Endothelial cell of umbilical vein (primary cell): ENCODE measurements around the gene NPAS1. TPM values are rescaled to one million over a fixed set of nuclear protein-coding genes. Genes with fewer than 3 reads are reported as not detected.
A peak's percentile ranks its signal among the peaks of the same experiment; 100 is the strongest.

Experiments used
- BruUV-seq: library from RNA; stranded (reverse); fragments of 400-500 nt; replicated peaks from 2 replicates; lab custom pipeline; 2021; lab: Mats Ljungman, UMichigan
- CTCF ChIA-PET: fragments of 300-600, 350-600 bp; sonication (Branson Sonifier 250); formaldehyde crosslinking; loops from one replicate; lab custom pipeline; 2021; ENCODE audit warnings: antibody characterized with exemption, inconsistent platforms; lab: Charles Lee
- POLR2A ChIA-PET: fragments of 300-600, 350-600 bp; sonication (Branson Sonifier 250); formaldehyde crosslinking; loops from one replicate; lab custom pipeline; 2021; ENCODE audit warnings: antibody characterized with exemption, inconsistent platforms; lab: Charles Lee
- DNase-seq: peaks from one replicate; pipeline ENCODE4 v3.0.0-alpha.2; 2011; ENCODE audit warnings: low read depth, low spot score
- FAIRE-seq: peaks from 2 replicates; lab custom pipeline; 2011; peaks lifted over from hg19 to GRCh38; lab: Jason Lieb, UNC
- H2AFZ ChIP-seq: 2 replicates; pipeline ENCODE4 v1.6.0; 2012; ENCODE audit warnings: low read depth, low read length, control low read depth, inconsistent platforms
- H3K27ac ChIP-seq: 2 replicates; pipeline ENCODE4 v1.5.1; 2011; ENCODE audit warnings: low read depth, mild to moderate bottlenecking, control low read depth, low read length, moderate library complexity; ENCODE audit not compliant: insufficient read depth
- H3K27me3 ChIP-seq, 2 experiments: 2 replicates each; pipeline versions ENCODE4 v1.6.0 to v1.6.1; 2011; ENCODE audit warnings: low read length in 2 of 2, mixed read lengths in 1 of 2; ENCODE audit not compliant: control insufficient read depth in 2 of 2, insufficient read depth in 2 of 2
- H3K36me3 ChIP-seq, 2 experiments: 2 replicates in 1 of 2; 3 replicates in 1 of 2; pipeline ENCODE4 v1.5.1; 2011; ENCODE audit warnings: low read length in 2 of 2, mild to moderate bottlenecking in 1 of 2, moderate library complexity in 1 of 2; ENCODE audit not compliant: control insufficient read depth in 2 of 2, insufficient read depth in 2 of 2; ENCODE audit errors: extremely low read depth in 1 of 2
- H3K4me1 ChIP-seq: 3 replicates; pipeline ENCODE4 v1.5.1; 2011; ENCODE audit warnings: mild to moderate bottlenecking, low read length; ENCODE audit not compliant: control insufficient read depth, insufficient read depth; ENCODE audit errors: extremely low read depth
- H3K4me2 ChIP-seq: 2 replicates; pipeline ENCODE4 v1.6.1; 2011; ENCODE audit warnings: low read length, control low read depth, mixed read lengths; ENCODE audit not compliant: insufficient read depth
- H3K4me3 ChIP-seq, 3 experiments: fragments of 200-600 bp in 1 of 3; sonication (generic), shearing (Covaris generic) in 1 of 3; replicated peaks in 1 of 3; 2 replicates each; pipeline ENCODE4 v1.5.1; 2011 to 2016; ENCODE audit warnings: control low read depth in 3 of 3, low read length in 3 of 3, mild to moderate bottlenecking in 2 of 3, inconsistent platforms in 1 of 3, low read depth in 1 of 3, moderate library complexity in 1 of 3; ENCODE audit not compliant: insufficient read depth in 1 of 3
- H3K79me2 ChIP-seq: 2 replicates; pipeline ENCODE4 v1.6.0; 2012; ENCODE audit warnings: low read length, inconsistent platforms; ENCODE audit not compliant: control insufficient read depth, insufficient read depth
- H3K9ac ChIP-seq: replicated peaks from 2 replicates; pipeline ENCODE3; 2011; ENCODE audit warnings: low read length, control low read depth; ENCODE audit not compliant: insufficient read depth; ENCODE audit errors: extremely low read depth
- H3K9me1 ChIP-seq: replicated peaks from 3 replicates; pipeline ENCODE4 v1.6.0; 2011; ENCODE audit warnings: mild to moderate bottlenecking, low read length; ENCODE audit not compliant: control insufficient read depth, insufficient read depth; ENCODE audit errors: extremely low read depth
- H3K9me3 ChIP-seq: replicated peaks from 2 replicates; pipeline ENCODE4 v1.5.1; 2012; ENCODE audit warnings: low read length, inconsistent platforms; ENCODE audit not compliant: control insufficient read depth, insufficient read depth
- H4K20me1 ChIP-seq: replicated peaks from 2 replicates; pipeline ENCODE3; 2011; ENCODE audit warnings: mild to moderate bottlenecking, low read length; ENCODE audit not compliant: control insufficient read depth, insufficient read depth; ENCODE audit errors: extremely low read depth
- GATA2 ChIP-seq: IDR thresholded peaks from 2 replicates; pipeline ENCODE4 v1.7.0; 2011; ENCODE audit warnings: low read depth, mild to moderate bottlenecking, moderate library complexity, mixed read lengths, low read length; ENCODE audit not compliant: insufficient read length, insufficient read depth
- MYC ChIP-seq: IDR thresholded peaks from one replicate; pipeline ENCODE4 v1.6.1; 2011; ENCODE audit warnings: mild to moderate bottlenecking, low read depth, low read length
- POLR2AphosphoS5 ChIP-seq: IDR thresholded peaks from 2 replicates; pipeline ENCODE4 v1.6.1; 2012; ENCODE audit warnings: low read depth, mild to moderate bottlenecking, control low read depth, low read length, moderate library complexity; ENCODE audit not compliant: insufficient read depth
- dilution Hi-C: fragments of 300-500 bp; cut with MboI; formaldehyde crosslinking; loops from one replicate; pipeline ENCODE4 v1.15.0; 2019; ENCODE audit warnings: low sequenced_read_pairs; ENCODE audit not compliant: extremely low pct_ligation_motif_present
- intact Hi-C: fragments of 100-400 bp; cut with micrococcal nuclease; formaldehyde crosslinking; loops from one replicate; pipeline ENCODE4 v1.10.0; 2022
- polyA plus RNA-seq, 4 experiments: library from polyadenylated mRNA; depleted of rRNA in 3 of 4; stranded (reverse) in 3 of 4; unstranded in 1 of 4; fragments of >200 nt; gene quantifications; 2 replicates each; pipeline versions ENCODE4 v1.2.1 to v1.2.3, GENCODE V29; 2011 to 2012; ENCODE audit warnings: missing spikeins in 1 of 4
- total RNA-seq: library from RNA; stranded (reverse); gene quantifications from 2 replicates; pipeline ENCODE4 v1.2.3, GENCODE V29; 2021
- TF ChIP-seq, protein P1 (sequence below), 2 donors: IDR thresholded peaks; 1 replicate in 1 of 2; 2 replicates in 1 of 2; pipeline ENCODE4 v1.5.1; 2011; ENCODE audit warnings: low read length in 2 of 2, mild to moderate bottlenecking in 2 of 2, moderate library complexity in 2 of 2, control low read depth in 1 of 2, inconsistent platforms in 1 of 2, low read depth in 1 of 2; ENCODE audit not compliant: insufficient read depth in 1 of 2; ENCODE audit errors: extremely low read depth in 1 of 2

NPAS1 gene
- total and polyA plus RNA-seq, 2 donors (not counting 3 experiments of a cell fraction or from before 2014, with no cell fraction given): 0.18 to 0.62 TPM

DNA sequence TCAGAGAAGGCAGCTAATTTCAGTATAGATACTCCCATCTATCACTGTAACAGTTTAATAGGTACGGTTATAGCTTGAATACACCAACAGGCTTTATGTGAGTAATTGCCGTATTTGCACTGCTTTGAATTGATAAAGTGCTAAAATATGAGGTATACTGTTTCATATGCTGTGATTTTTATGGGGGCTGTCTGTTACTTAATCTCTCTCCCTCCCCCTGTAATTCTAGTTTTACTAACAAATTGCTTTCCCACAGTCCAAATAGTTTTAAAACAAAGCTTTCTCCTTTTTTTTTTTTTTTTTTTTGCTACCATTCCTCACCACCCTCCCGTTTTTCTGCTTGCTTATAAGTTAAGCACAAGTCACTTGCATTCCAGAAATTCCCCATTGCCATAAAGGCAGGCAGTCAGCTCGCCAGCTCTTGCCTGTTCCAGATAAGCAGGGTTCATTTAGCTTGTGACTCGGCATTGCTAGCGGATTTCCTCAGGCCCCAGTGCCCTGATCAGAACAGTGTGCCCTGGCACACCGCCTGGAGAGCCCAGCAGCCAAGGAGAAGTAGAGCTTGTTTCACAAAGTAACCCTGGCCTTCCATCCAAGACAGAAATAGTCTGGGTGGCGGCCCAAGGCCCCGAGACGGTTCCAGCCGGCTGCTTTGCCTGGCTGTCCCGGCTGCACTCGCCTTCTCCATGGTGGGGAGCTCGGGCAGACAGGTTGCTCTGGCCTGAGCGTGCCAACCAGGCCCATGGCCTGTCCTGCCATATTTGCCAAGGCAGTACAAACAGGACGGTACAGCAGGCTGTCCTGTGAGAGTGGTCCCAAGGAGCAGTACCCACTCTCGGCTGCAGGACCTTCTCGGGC lies 43.5 kb upstream of the NPAS1 start:
- ChIA-PET CTCF (interaction anchor here (0.6 to 3.7 kb wide), 19 partner anchors 9 to 136 kb away, joined by 3 to 58 read pairs (median 5); no protein-coding TSS in a partner anchor), POLR2A (interaction anchor here (0.5 to 1.5 kb wide), 7 partner anchors 19 to 315 kb away, joined by 3 to 12 read pairs (median 3); partner anchors contain the start of genes DACT3 and SLC1A5)
- Histone ChIP-seq H3K4me2 (peak overlapping the region; percentile 39), H4K20me1 (no peaks in the 10 kb centered on the region), H3K9me1 (no peaks in the 10 kb centered on the region), H3K9ac (peak overlapping the region; percentile 49), H3K4me3 (no peak overlapping the region), H3K9me3 (no peaks in the 10 kb centered on the region), H3K27ac (peak overlapping the region; percentile 79), H3K27me3 (no peaks in the 10 kb centered on the region), H3K4me1 (peaks cover 39% of the 10 kb centered on the region), H3K36me3 (no peaks in the 10 kb centered on the region), H2AFZ (no peak overlapping the region), H3K79me2 (peaks cover 4% of the 10 kb centered on the region)
- TF ChIP-seq MYC (peak; percentile 17), POLR2AphosphoS5 (peak; percentile 72), GATA2 (peak; percentile 76)
- TF ChIP-seq, protein P1, sequence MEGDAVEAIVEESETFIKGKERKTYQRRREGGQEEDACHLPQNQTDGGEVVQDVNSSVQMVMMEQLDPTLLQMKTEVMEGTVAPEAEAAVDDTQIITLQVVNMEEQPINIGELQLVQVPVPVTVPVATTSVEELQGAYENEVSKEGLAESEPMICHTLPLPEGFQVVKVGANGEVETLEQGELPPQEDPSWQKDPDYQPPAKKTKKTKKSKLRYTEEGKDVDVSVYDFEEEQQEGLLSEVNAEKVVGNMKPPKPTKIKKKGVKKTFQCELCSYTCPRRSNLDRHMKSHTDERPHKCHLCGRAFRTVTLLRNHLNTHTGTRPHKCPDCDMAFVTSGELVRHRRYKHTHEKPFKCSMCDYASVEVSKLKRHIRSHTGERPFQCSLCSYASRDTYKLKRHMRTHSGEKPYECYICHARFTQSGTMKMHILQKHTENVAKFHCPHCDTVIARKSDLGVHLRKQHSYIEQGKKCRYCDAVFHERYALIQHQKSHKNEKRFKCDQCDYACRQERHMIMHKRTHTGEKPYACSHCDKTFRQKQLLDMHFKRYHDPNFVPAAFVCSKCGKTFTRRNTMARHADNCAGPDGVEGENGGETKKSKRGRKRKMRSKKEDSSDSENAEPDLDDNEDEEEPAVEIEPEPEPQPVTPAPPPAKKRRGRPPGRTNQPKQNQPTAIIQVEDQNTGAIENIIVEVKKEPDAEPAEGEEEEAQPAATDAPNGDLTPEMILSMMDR (IDR thresholded peaks at IDR 0.05; ENCODE audit: extremely low read depth in 1 of 2, insufficient read depth in 1 of 2, low read depth in 1 of 2, low read length in 2 of 2): no peak
- DNase-seq (peak; percentile 98), FAIRE-seq (peak; percentile 99)
- intact Hi-C loops (loop anchor here (1.0 to 5.0 kb wide), 3 partner anchors 21 to 116 kb away; partner anchors contain the start of gene ARHGAP35), dilution Hi-C loops (no loop called here)
- BruUV-seq: no TSS peak
